HepG2 (cell line): ENCODE results near the gene ARHGAP23. TPM values are rescaled to one million over a fixed set of nuclear protein-coding genes. Genes with fewer than 3 reads are reported as not detected.

Experiments
- ATAC-seq: fragments of 200-7000 bp; cut with Tn5 transposase; 3 replicates; pipeline ENCODE4 v1.9.1; 2020; ENCODE audit warnings: mild to moderate bottlenecking, moderate library complexity
- BruUV-seq: library from RNA; stranded (reverse); fragments of 400-500 nt; replicated peaks from 2 replicates; lab custom pipeline; 2021; lab: Mats Ljungman, UMichigan
- CTCF ChIA-PET: fragments of 300-600 bp; formaldehyde crosslinking; extraction: SDS; loops from one replicate; lab custom pipeline; 2021; ENCODE audit warnings: low total read pairs, inconsistent platforms, low intra/inter-chr PET ratio; lab: Yijun Ruan, JAX
- POLR2A ChIA-PET: fragments of 350-600 bp; sonication (Branson Sonifier 250); formaldehyde crosslinking; loops from one replicate; lab custom pipeline; 2020; ENCODE audit warnings: antibody characterized with exemption, inconsistent platforms; lab: Yijun Ruan, JAX
- DNase-seq: peaks from one replicate; pipeline ENCODE4 v3.0.0-alpha.2; 2015; ENCODE audit warnings: low spot score
- FAIRE-seq: peaks from 3 replicates; lab custom pipeline; 2011; peaks lifted over from hg19 to GRCh38; lab: Jason Lieb, UNC
- H2AFZ ChIP-seq: one replicate; pipeline ENCODE4 v1.6.1; 2011; ENCODE audit warnings: low read length, inconsistent platforms
- H3K27ac ChIP-seq: fragments of 300-600 bp; 3 replicates; pipeline ENCODE4 v1.8.0; 2011; ENCODE audit warnings: mixed run types, mild to moderate bottlenecking, mixed read lengths, low read length, inconsistent platforms; ENCODE audit not compliant: insufficient read depth; ENCODE audit errors: extremely low read length
- H3K27me3 ChIP-seq, 2 experiments: fragments of 200-600 bp in 1 of 2; 2 replicates in 1 of 2; 3 replicates in 1 of 2; pipeline versions ENCODE4 v1.6.0 to v1.8.0; 2011; ENCODE audit warnings: low read length in 2 of 2, mild to moderate bottlenecking in 2 of 2, moderate library complexity in 2 of 2, inconsistent platforms in 1 of 2; ENCODE audit not compliant: insufficient read depth in 2 of 2, control insufficient read depth in 1 of 2
- H3K36me3 ChIP-seq, 2 experiments: fragments of 200-600 bp in 1 of 2; replicated peaks in 1 of 2; 2 replicates in 1 of 2; 3 replicates in 1 of 2; pipeline versions ENCODE4 v1.5.1 to v1.8.0; 2011; ENCODE audit warnings: low read length in 2 of 2, inconsistent platforms in 1 of 2; ENCODE audit not compliant: insufficient read depth in 2 of 2, control insufficient read depth in 1 of 2
- H3K4me1 ChIP-seq: 2 replicates; pipeline ENCODE4 v1.5.1; 2012; ENCODE audit warnings: low read length, inconsistent platforms; ENCODE audit not compliant: insufficient read depth
- H3K4me2 ChIP-seq: 2 replicates; pipeline ENCODE4 v1.6.0; 2011; ENCODE audit warnings: low read depth, low read length, inconsistent platforms
- H3K4me3 ChIP-seq, 3 experiments: fragments of 200-600 bp in 1 of 3; sonication (generic), shearing (Covaris generic) in 1 of 3; replicated peaks in 1 of 3; 2 replicates each; pipeline ENCODE4 v1.5.1; 2011 to 2016; ENCODE audit warnings: low read length in 3 of 3, inconsistent platforms in 2 of 3, low read depth in 2 of 3, mild to moderate bottlenecking in 2 of 3, control low read depth in 1 of 3, mixed read lengths in 1 of 3; ENCODE audit not compliant: insufficient read depth in 1 of 3
- H3K79me2 ChIP-seq: one replicate; pipeline ENCODE4 v1.6.1; 2011; ENCODE audit warnings: low read length, inconsistent platforms; ENCODE audit not compliant: insufficient read depth
- H3K9ac ChIP-seq: 2 replicates; pipeline ENCODE4 v1.6.0; 2011; ENCODE audit warnings: mild to moderate bottlenecking, low read depth, low read length, inconsistent platforms; ENCODE audit not compliant: insufficient read depth
- H3K9me3 ChIP-seq: 2 replicates; pipeline ENCODE4 v1.5.1; 2012; ENCODE audit warnings: mild to moderate bottlenecking, low read length
- H4K20me1 ChIP-seq: 2 replicates; pipeline ENCODE4 v1.6.0; 2011; ENCODE audit warnings: inconsistent platforms, mild to moderate bottlenecking, low read length, moderate library complexity; ENCODE audit not compliant: insufficient read depth
- CREM ChIP-seq, 2 experiments: sonication (generic) in 1 of 2; formaldehyde crosslinking in 1 of 2; IDR thresholded peaks; 2 replicates each; pipeline versions ENCODE4 v1.4.0 to v1.6.1; 2016 to 2020; ENCODE audit warnings: antibody characterized with exemption in 1 of 2, mild to moderate bottlenecking in 1 of 2, missing genetic modification reagents in 1 of 2
- ERF ChIP-seq: IDR thresholded peaks from 2 replicates; pipeline ENCODE4 v1.6.1; 2018; ENCODE audit warnings: missing biosample characterization, missing genetic modification reagents
- GPN1 ChIP-seq: sonication (generic); formaldehyde crosslinking; IDR thresholded peaks from 2 replicates; pipeline ENCODE4 v1.5.1; 2020; ENCODE audit warnings: missing genetic modification reagents, borderline replicate concordance
- HBP1 ChIP-seq: IDR thresholded peaks from 2 replicates; pipeline ENCODE4 v1.6.1; 2016; ENCODE audit warnings: low read depth, control low read depth
- HCFC1 ChIP-seq: fragments of 150-350 bp; IDR thresholded peaks from 2 replicates; pipeline ENCODE4 v1.6.1; 2014; ENCODE audit warnings: low read depth, low read length
- HMG20A ChIP-seq: IDR thresholded peaks from 2 replicates; pipeline ENCODE4 v1.6.1; 2016; ENCODE audit warnings: borderline replicate concordance
- HNF4G ChIP-seq, 2 experiments: sonication (generic) in 1 of 2; formaldehyde crosslinking in 1 of 2; IDR thresholded peaks; 2 replicates each; pipeline versions ENCODE4 v1.4.0 to v1.6.1; 2011 to 2020; ENCODE audit warnings: borderline replicate concordance in 2 of 2, low read depth in 2 of 2, mild to moderate bottlenecking in 2 of 2, low read length in 1 of 2, missing genetic modification reagents in 1 of 2, moderate library complexity in 1 of 2
- JARID2 ChIP-seq: sonication (generic); formaldehyde crosslinking; IDR thresholded peaks from 2 replicates; pipeline ENCODE4 v1.8.1; 2023; ENCODE audit warnings: missing genetic modification reagents, inconsistent platforms; ENCODE audit not compliant: insufficient replicate concordance
- MAFF ChIP-seq: IDR thresholded peaks from 2 replicates; pipeline ENCODE4 v1.6.1; 2011; ENCODE audit warnings: low read depth, low read length, improper control_type of control experiment
- SMAD3 ChIP-seq: sonication (generic); formaldehyde crosslinking; IDR thresholded peaks from 2 replicates; pipeline ENCODE4 v1.4.0; 2020; ENCODE audit warnings: missing genetic modification reagents
- SRY ChIP-seq: sonication (generic); formaldehyde crosslinking; IDR thresholded peaks from 2 replicates; pipeline ENCODE4 v1.8.0; 2022; ENCODE audit warnings: mild to moderate bottlenecking, missing genetic modification reagents
- SYNCRIP ChIP-seq: fragments of 200-400 bp; formaldehyde crosslinking; IDR thresholded peaks from 2 replicates; pipeline ENCODE4 v1.6.1; 2018; ENCODE audit warnings: mild to moderate bottlenecking, low read depth, low read length; ENCODE audit not compliant: insufficient read depth
- TCF7L2 ChIP-seq: IDR thresholded peaks from 2 replicates; pipeline ENCODE4 v1.6.1; 2011; ENCODE audit warnings: mild to moderate bottlenecking, low read depth, low read length, moderate library complexity
- UBTF ChIP-seq: sonication (generic); formaldehyde crosslinking; IDR thresholded peaks from 2 replicates; pipeline ENCODE4 v1.4.0; 2020; ENCODE audit warnings: mild to moderate bottlenecking, missing genetic modification reagents
- XBP1 ChIP-seq: sonication (generic); formaldehyde crosslinking; IDR thresholded peaks from 2 replicates; pipeline ENCODE4 v1.5.0; 2020; ENCODE audit warnings: missing genetic modification reagents
- ZBTB20 ChIP-seq: sonication (generic); formaldehyde crosslinking; IDR thresholded peaks from 2 replicates; pipeline ENCODE4 v1.8.1; 2023; ENCODE audit warnings: missing genetic modification reagents, low read depth, mild to moderate bottlenecking, borderline replicate concordance
- ZC3H4 ChIP-seq: sonication (generic); formaldehyde crosslinking; IDR thresholded peaks from 2 replicates; pipeline ENCODE4 v1.4.0; 2020; ENCODE audit warnings: missing genetic modification reagents, borderline replicate concordance
- ZNF350 ChIP-seq: sonication (generic); formaldehyde crosslinking; IDR thresholded peaks from 2 replicates; pipeline ENCODE4 v1.4.0; 2020; ENCODE audit warnings: mild to moderate bottlenecking, low read depth, missing genetic modification reagents, borderline replicate concordance
- ZNF530 ChIP-seq: sonication (generic); formaldehyde crosslinking; IDR thresholded peaks from 2 replicates; pipeline ENCODE4 v1.5.0; 2020; ENCODE audit warnings: low read depth, mild to moderate bottlenecking, missing genetic modification reagents
- ZNF589 ChIP-seq: sonication (generic); formaldehyde crosslinking; conservative IDR thresholded peaks from 2 replicates; pipeline ENCODE4 v1.8.0; 2022; ENCODE audit warnings: mild to moderate bottlenecking, moderate library complexity, missing genetic modification reagents
- ZNF841 ChIP-seq: sonication (generic); formaldehyde crosslinking; IDR thresholded peaks from 2 replicates; pipeline ENCODE4 v1.8.1; 2023; ENCODE audit warnings: missing genetic modification reagents, borderline replicate concordance
- WGBS: methylation state at CpG from one replicate; pipeline ENCODE4 v1.1.6; 2017; ENCODE audit warnings: low lambda C conversion rate; 5-methylcytosine and 5-hydroxymethylcytosine counted together
- in situ Hi-C: cut with HindIII; loops from 2 replicates; pipeline ENCODE4 v1.10.0; 2017; ENCODE audit warnings: low pct_unique_long_range_greater_than_20kb; ENCODE audit not compliant: extremely low pct_ligation_motif_present
- intact Hi-C: fragments of 100-400 bp; cut with micrococcal nuclease; formaldehyde crosslinking; loops from one replicate; pipeline ENCODE4 v1.10.0; 2022; ENCODE audit not compliant: unreplicated experiment
- polyA plus RNA-seq, 8 experiments: library from polyadenylated mRNA; depleted of rRNA in 3 of 8; stranded (reverse) in 7 of 8; unstranded in 1 of 8; fragments of >200 nt; fragmentation: Illumina TruSeq in 4 of 8; extraction: Trizol in 4 of 8; gene quantifications; 2 replicates each; pipeline versions ENCODE4 v1.2.1 to v1.2.3, GENCODE V29; 2011 to 2016; ENCODE audit warnings: low read depth in 4 of 8, missing spikeins in 1 of 8, mixed read lengths in 1 of 8; ENCODE audit not compliant: insufficient read depth in 1 of 8
- total RNA-seq, 5 experiments: library from RNA; depleted of rRNA; stranded (reverse); fragments of >200 nt; fragmentation: Illumina TruSeq; extraction: Trizol; gene quantifications; 2 replicates each; pipeline ENCODE4 v1.2.3, GENCODE V29; 2016; ENCODE audit warnings: low read depth in 1 of 5

Gene ARHGAP23
- total and polyA plus RNA-seq, 2 of the 13 experiments (the other 11 are each of a cell fraction or from before 2014, with no cell fraction given) = 0.03 TPM; not detected in 1

GRCh38 chr17:38417210-38417951 lies 10.9 kb upstream of the ARHGAP23 start:
- FAIRE-seq = no peak
- intact Hi-C loops = no loop called here
- no peak for DNase-seq
- no peak overlapping the region; the same call in 1 of the 2 replicates for H3K4me2 ChIP-seq
- peaks cover 23 to 61% of the 10 kb centered on the region in 2 experiments for H3K27me3 ChIP-seq
- 36% methylated on average over 8 of the region's 11 CpGs for WGBS
- no TSS peak for BruUV-seq
- ChIA-PET POLR2A (interaction anchor here (2.1 kb wide), 1 partner anchor 66 kb away, joined by 7 read pairs; the partner anchor contains the start of gene SOCS7), CTCF (no interaction called here)
- no peaks in the 10 kb centered on the region for H4K20me1 ChIP-seq
- no peaks in the 10 kb centered on the region for H3K79me2 ChIP-seq
- H3K9me3 ChIP-seq = no peaks in the 10 kb centered on the region
- H3K9ac ChIP-seq = no peak overlapping the region
- no peak overlapping the region for H2AFZ ChIP-seq
- H3K4me3 ChIP-seq = no peak overlapping the region
- ATAC-seq = no peak
- peaks cover 34% of the 10 kb centered on the region for H3K4me1 ChIP-seq
- H3K27ac ChIP-seq = no peak overlapping the region
- in situ Hi-C loops = no loop called here
- H3K36me3 ChIP-seq = no peaks in the 10 kb centered on the region
- TF ChIP-seq ZBTB20 (CRISPR knock-in tag) = no peak
- peak; percentile 14 for TF ChIP-seq JARID2
- no peak for TF ChIP-seq SRY (CRISPR knock-in tag)
- no peak for TF ChIP-seq ZNF530 (CRISPR knock-in tag)
- TF ChIP-seq HBP1 = no peak
- TF ChIP-seq CREM (IDR thresholded peaks at IDR 0.05) = no peak
- no peak for TF ChIP-seq CREM (CRISPR knock-in tag; IDR thresholded peaks at IDR 0.05)
- no peak for TF ChIP-seq HMG20A
- no peak for TF ChIP-seq GPN1 (CRISPR knock-in tag)
- no peak for TF ChIP-seq ZC3H4 (CRISPR knock-in tag)
- TF ChIP-seq SYNCRIP = no peak
- TF ChIP-seq XBP1 (CRISPR knock-in tag) = no peak
- no peak for TF ChIP-seq ZNF841
- TF ChIP-seq SMAD3 (CRISPR knock-in tag) = no peak
- TF ChIP-seq MAFF = no peak
- TF ChIP-seq UBTF (CRISPR knock-in tag) = peak; percentile 28; the same call in 1 of the 2 replicates
- no peak for TF ChIP-seq HNF4G (IDR thresholded peaks at IDR 0.05; ENCODE audit: borderline replicate concordance, low read depth, low read length)
- TF ChIP-seq HNF4G (CRISPR knock-in tag; IDR thresholded peaks at IDR 0.05; ENCODE audit: borderline replicate concordance, low read depth) = 0 out of 2 replicates have a peak, but pooled peaks have one; percentile 37
- no peak for TF ChIP-seq ZNF589
- 0 out of 2 replicates have a peak, but pooled peaks have one; percentile 32 for TF ChIP-seq ZNF350 (CRISPR knock-in tag)
- no peak for TF ChIP-seq TCF7L2
- TF ChIP-seq HCFC1 = no peak
- TF ChIP-seq ERF (CRISPR knock-in tag) = 0 out of 2 replicates have a peak, but pooled peaks have one; percentile 20
